Loucy (cell line): Measurements from ENCODE around the gene SPINK4.

Experiments used
- H2AFZ ChIP-seq: fragments of 200-600 bp; sonication (generic); 2 replicates; pipeline ENCODE4 v1.6.0; 2016; ENCODE audit warnings: antibody characterized with exemption, mild to moderate bottlenecking, low read length, moderate library complexity
- H3F3A ChIP-seq: fragments of 200-600 bp; 2 replicates; pipeline ENCODE4 v1.6.0; 2016; ENCODE audit warnings: antibody characterized with exemption, low read depth, mild to moderate bottlenecking
- H3K27me3 ChIP-seq: fragments of 200-600 bp; sonication (generic); 2 replicates; pipeline ENCODE4 v1.6.1; 2014; ENCODE audit warnings: low read length, mild to moderate bottlenecking; ENCODE audit not compliant: insufficient read depth, poor library complexity, severe bottlenecking
- H3K36me3 ChIP-seq: fragments of 200-600 bp; sonication (generic); 2 replicates; pipeline ENCODE4 v1.6.1; 2016; ENCODE audit warnings: low read length; ENCODE audit not compliant: insufficient read depth
- H3K4me1 ChIP-seq: fragments of 200-600 bp; sonication (generic); 2 replicates; pipeline ENCODE4 v1.5.1; 2014; ENCODE audit warnings: low read length, mild to moderate bottlenecking; ENCODE audit not compliant: insufficient read depth, poor library complexity, severe bottlenecking
- H3K4me2 ChIP-seq: fragments of 200-600 bp; sonication (generic); 2 replicates; pipeline ENCODE4 v1.6.0; 2014; ENCODE audit warnings: antibody characterized with exemption, low read length, low read depth, mild to moderate bottlenecking; ENCODE audit not compliant: poor library complexity, severe bottlenecking
- H3K4me3 ChIP-seq: fragments of 200-600 bp; sonication (generic); 2 replicates; pipeline ENCODE4 v1.5.1; 2014; ENCODE audit warnings: low read length, mild to moderate bottlenecking, mixed read lengths; ENCODE audit not compliant: poor library complexity, severe bottlenecking
- H3K79me2 ChIP-seq: fragments of 200-600 bp; sonication (generic); 2 replicates; pipeline ENCODE4 v1.6.1; 2014; ENCODE audit warnings: low read length; ENCODE audit not compliant: insufficient read depth
- H3K9ac ChIP-seq: fragments of 200-600 bp; sonication (generic); 2 replicates; pipeline ENCODE4 v1.6.0; 2014; ENCODE audit warnings: mild to moderate bottlenecking, low read depth, low read length, moderate library complexity; ENCODE audit not compliant: poor library complexity, severe bottlenecking
- H3K9me2 ChIP-seq: fragments of 200-600 bp; sonication (generic); replicated peaks from 2 replicates; pipeline ENCODE4 v1.6.1; 2016; ENCODE audit warnings: low read depth, low read length, mixed read lengths
- H3K9me3 ChIP-seq: fragments of 200-600 bp; sonication (generic); 2 replicates; pipeline ENCODE4 v1.6.1; 2014; ENCODE audit warnings: mild to moderate bottlenecking, antibody characterized with exemption, low read length, low read depth; ENCODE audit not compliant: insufficient read depth
- H4K20me1 ChIP-seq: fragments of 200-600 bp; sonication (generic); 2 replicates; pipeline ENCODE4 v1.6.0; 2014; ENCODE audit warnings: antibody characterized with exemption, low read length, mild to moderate bottlenecking; ENCODE audit not compliant: insufficient read depth, poor library complexity, severe bottlenecking
- EZH2phosphoT487 ChIP-seq: fragments of 200-600 bp; IDR thresholded peaks from 2 replicates; pipeline ENCODE4 v1.6.1; 2018; ENCODE audit warnings: antibody characterized with exemption, mild to moderate bottlenecking, moderate library complexity, borderline replicate concordance
- TF ChIP-seq, protein P1 (sequence below): fragments of 200-600 bp; sonication (generic); conservative IDR thresholded peaks from 2 replicates; pipeline ENCODE4 v1.5.1; 2014; ENCODE audit warnings: mild to moderate bottlenecking, antibody characterized with exemption, low read length

The SPINK4 gene

DNA sequence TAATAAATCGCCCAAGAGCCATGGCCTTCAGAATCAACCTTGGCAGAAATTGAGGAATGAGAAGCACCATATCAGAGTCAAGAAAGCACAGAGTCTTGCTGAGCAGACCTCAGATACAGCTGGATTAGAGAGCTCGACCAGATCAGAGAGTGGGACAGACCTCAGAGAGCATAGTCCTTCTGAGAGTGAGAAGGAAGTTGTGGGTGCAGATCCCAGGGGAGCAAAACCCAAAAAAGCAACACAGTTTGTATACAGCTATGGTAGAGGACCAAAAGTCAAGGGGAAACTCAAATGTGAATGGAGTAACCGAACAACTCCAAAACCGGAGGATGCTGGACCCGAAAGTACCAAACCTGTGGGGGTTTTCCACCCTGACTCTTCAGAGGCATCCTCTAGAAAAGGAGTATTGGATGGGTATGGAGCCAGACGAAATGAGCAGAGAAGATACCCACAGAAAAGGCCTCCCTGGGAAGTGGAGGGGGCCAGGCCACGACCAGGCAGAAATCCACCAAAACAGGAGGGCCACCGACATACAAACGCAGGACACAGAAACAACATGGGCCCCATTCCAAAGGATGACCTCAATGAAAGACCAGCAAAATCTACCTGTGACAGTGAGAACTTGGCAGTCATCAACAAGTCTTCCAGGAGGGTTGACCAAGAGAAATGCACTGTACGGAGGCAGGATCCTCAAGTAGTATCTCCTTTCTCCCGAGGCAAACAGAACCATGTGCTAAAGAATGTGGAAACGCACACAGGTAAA is 54.9 kb downstream of the SPINK4 start:
- Histone ChIP-seq H3K79me2 (peaks cover 92% of the 10 kb centered on the region), H3F3A (peaks cover 3% of the 10 kb centered on the region), H2AFZ (no peak overlapping the region), H3K9ac (no peak overlapping the region), H3K4me3 (no peak overlapping the region), H3K27me3 (no peaks in the 10 kb centered on the region), H3K9me2 (no peaks in the 10 kb centered on the region), H3K4me2 (peak overlapping the region; percentile 64), H3K4me1 (peaks cover 61% of the 10 kb centered on the region), H3K36me3 (peaks cover 16% of the 10 kb centered on the region; the same call in 1 of the 2 replicates), H4K20me1 (peaks cover 27% of the 10 kb centered on the region), H3K9me3 (no peaks in the 10 kb centered on the region)
- TF ChIP-seq, protein P1, sequence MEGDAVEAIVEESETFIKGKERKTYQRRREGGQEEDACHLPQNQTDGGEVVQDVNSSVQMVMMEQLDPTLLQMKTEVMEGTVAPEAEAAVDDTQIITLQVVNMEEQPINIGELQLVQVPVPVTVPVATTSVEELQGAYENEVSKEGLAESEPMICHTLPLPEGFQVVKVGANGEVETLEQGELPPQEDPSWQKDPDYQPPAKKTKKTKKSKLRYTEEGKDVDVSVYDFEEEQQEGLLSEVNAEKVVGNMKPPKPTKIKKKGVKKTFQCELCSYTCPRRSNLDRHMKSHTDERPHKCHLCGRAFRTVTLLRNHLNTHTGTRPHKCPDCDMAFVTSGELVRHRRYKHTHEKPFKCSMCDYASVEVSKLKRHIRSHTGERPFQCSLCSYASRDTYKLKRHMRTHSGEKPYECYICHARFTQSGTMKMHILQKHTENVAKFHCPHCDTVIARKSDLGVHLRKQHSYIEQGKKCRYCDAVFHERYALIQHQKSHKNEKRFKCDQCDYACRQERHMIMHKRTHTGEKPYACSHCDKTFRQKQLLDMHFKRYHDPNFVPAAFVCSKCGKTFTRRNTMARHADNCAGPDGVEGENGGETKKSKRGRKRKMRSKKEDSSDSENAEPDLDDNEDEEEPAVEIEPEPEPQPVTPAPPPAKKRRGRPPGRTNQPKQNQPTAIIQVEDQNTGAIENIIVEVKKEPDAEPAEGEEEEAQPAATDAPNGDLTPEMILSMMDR: no peak
- no peak for TF ChIP-seq EZH2phosphoT487

DNA sequence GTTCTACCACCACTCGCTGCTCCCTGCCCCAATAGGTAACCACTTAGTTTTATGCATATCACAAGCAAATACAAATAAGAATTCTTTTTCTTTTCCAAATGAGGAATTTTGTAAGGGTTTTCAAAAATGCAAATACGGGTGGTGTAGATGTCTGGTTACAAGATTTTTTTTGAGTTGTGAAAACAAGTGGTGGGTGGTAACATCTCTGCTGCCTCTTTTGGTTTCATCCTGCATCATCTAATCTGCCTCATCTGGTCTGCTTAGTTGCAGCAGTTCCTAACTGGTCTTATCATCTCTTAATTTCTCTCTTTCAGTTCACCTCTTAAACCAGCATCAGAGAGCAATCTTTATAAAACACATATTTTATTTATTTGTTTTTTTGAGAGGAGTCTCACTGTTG is 55.6 kb downstream of the SPINK4 start:
- Histone ChIP-seq H3K9me2 (no peaks in the 10 kb centered on the region), H3K36me3 (peaks cover 21% of the 10 kb centered on the region; the same call in 1 of the 2 replicates), H3F3A (no peaks in the 10 kb centered on the region), H3K27me3 (no peaks in the 10 kb centered on the region), H3K79me2 (peaks cover 95% of the 10 kb centered on the region), H3K4me1 (peaks cover 67% of the 10 kb centered on the region), H3K4me3 (no peak overlapping the region), H2AFZ (no peak overlapping the region), H3K9me3 (no peaks in the 10 kb centered on the region), H3K9ac (peak overlapping the region; percentile 59), H3K4me2 (peak overlapping the region; percentile 64), H4K20me1 (peaks cover 27% of the 10 kb centered on the region)
- no peak for TF ChIP-seq EZH2phosphoT487
- TF ChIP-seq, protein P1: no peak

DNA sequence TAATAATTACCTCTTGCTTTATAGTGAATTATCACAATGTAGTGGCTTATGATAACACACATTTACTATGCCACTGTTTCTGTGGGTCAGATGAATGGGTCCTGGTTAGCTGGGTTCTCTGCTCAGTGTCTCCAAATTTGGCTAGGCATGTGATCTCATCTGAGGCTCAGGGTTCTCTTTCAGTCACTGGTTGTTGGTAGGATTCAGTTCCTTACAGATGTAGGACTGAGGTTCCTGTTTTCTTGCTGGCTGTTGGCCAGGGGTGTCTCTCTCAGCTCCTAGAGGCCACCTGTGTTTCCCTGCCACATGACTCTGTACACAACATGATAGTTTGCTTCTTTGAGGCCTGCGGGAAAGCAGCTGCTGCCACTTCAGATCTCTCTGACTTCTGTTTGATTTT is 57.5 kb downstream of the SPINK4 start:
- no peaks in the 10 kb centered on the region for H3K9me3 ChIP-seq
- H2AFZ ChIP-seq: no peak overlapping the region
- no peaks in the 10 kb centered on the region for H3K27me3 ChIP-seq
- H3K4me3 ChIP-seq: peak overlapping the region; percentile 26
- H3K4me1 ChIP-seq: peaks cover 60% of the 10 kb centered on the region
- peak overlapping the region; percentile 59 for H3K9ac ChIP-seq
- H3K4me2 ChIP-seq: peak overlapping the region; percentile 64
- no peak for TF ChIP-seq EZH2phosphoT487
- TF ChIP-seq, protein P1: no peak
- peaks cover 32% of the 10 kb centered on the region; the same call in 1 of the 2 replicates for H3K36me3 ChIP-seq
- no peaks in the 10 kb centered on the region for H3K9me2 ChIP-seq
- peaks cover 80% of the 10 kb centered on the region for H3K79me2 ChIP-seq
- no peaks in the 10 kb centered on the region for H3F3A ChIP-seq
- peaks cover 23% of the 10 kb centered on the region for H4K20me1 ChIP-seq
